Measurements from ENCODE around the gene ZNF423.

ZNF423 gene

GRCh38 chr16:49660626-49661025, 195.3 kb downstream of the ZNF423 start:
- DNase-seq, result no peak

- no peak for DNase-seq
Observed at GRCh38 chr16:49659356-49659755, 196.6 kb downstream of the ZNF423 start.

- no peak for DNase-seq
Observed at GRCh38 chr16:49658531-49658930, 197.4 kb downstream of the ZNF423 start.

DNA sequence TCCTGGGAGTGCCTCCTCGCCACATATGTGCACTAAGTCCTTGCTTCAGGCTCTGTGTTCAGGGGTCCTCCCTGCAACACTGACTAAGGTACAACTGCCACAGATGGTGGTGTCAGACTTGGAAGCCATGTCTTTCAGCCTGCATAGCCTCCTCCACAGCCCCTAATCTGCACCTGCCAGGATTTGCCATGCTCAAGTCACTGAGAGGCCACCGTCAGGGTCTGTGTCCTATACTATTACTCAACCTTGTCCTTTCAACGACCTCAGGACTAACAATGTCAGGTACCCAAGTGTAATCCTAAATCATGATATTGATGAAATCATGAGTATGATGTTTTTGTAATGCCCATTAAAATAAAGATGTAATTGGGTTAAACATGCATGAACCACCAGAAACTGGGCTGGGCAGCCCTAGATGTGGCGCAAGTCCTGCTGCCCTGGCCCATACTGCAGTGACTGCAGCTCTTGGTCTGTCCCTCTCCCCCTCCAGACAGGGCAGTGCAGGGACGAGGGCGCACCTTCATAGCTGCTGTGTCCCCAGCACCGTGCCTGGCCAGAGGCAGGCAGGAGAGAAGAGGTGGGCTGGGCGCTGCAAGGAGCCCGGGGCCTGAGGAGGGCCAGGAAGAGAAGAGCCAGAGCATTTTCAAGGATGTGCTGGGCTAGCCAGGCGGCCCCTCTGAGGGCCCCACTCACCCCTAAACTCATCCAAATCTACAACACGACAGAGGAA, 198.0 kb downstream of the ZNF423 start:
- DNase-seq, result no peak

- DNase-seq, result no peak
Observed at GRCh38 chr16:49654425-49654824, 201.5 kb downstream of the ZNF423 start.

DNA sequence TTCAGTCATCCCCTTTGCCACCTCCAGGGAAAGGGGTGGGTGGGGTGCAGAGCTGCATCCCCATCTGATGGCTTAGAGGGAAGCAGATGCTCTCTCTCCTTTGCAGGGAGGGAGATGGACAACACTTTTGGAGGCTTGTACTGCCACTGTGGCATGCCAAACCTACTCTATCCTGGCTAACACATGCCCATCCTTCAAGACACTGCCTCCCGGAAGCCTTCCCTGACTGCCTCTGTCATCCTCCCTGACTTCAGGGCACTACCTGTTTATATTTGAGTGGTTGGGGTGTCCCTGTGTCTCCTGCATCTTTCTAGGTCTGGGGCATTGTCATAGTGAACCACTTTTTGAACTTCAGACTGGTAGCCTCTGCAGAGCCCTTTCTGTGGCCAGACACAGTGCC, 202.3 kb downstream of the ZNF423 start:
- no peak for DNase-seq

DNA sequence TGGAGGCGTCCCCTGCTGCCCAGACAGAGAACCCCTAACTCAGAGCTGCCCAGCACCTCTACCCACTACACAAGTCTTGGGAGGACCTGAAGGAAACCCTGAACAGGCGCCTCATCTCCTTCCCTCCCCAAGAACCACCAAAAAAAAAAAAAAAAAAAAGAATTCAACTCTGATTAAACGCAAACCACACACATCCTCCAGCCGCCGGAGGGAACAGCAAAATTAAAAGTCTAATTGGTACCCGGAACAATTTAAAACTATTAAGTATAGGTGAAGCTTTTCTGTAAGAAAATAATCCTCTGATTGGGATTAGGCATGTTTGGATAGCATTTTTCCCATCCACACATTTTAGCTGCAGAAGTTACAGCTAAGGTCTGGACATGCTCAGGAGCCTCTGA, 202.7 kb downstream of the ZNF423 start:
- DNase-seq, result no peak

DNA sequence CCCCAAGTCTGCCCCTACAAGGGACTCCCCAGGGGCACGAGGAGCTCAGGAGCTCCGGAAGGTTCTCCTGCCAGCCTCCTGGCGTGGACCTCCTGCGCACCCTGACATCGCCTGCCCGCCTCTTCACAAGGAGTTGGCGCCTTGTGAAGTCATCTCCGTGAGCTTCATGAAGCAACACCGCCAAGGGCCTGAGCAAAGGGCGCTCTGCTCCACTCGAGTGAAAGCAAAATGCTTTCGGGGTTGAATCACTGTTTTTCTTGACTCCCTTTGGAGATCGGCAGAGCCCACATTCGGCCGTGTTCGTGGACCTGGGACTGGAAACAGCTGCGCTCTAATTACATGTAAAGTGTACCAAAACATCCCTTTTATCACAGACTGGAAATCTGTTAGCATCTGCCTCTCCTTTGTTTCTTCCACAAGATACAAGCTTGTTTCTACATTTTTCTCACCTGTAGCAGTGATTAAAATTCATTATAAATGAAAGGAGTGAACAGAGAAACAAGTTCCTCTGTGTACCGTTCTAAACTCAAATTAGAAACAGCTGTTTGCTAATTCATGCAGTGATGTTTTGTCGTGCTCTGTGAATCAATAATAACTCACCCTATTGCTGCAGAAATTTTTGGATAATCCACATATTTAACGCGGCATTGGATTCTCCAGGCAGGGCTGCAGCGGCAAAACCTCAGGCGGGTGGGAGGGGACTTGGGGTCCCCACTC, 203.3 kb downstream of the ZNF423 start:
- DNase-seq, result no peak

- DNase-seq, result no peak
Observed at GRCh38 chr16:49651996-49652395, 203.9 kb downstream of the ZNF423 start.

DNA sequence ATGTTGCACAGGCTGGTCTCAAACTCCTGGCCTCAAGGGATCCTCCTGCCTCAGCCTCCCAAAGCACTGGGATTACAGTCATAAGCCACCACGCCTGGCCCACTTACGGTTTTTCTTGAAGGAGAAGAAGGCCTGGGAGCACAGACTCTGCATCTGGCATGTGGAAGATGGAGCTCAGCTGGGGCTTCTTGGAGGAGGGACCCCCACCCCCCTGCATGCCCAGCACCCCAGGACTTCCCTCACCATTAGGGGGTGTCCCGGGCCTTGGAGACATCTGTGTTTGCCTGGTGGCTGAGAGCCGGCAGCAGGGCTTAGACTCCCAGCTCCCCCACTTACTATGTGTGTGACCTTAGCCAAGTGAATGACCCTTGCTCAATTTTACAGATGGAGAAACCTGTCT, 204.7 kb downstream of the ZNF423 start:
- DNase-seq, result no peak

DNA sequence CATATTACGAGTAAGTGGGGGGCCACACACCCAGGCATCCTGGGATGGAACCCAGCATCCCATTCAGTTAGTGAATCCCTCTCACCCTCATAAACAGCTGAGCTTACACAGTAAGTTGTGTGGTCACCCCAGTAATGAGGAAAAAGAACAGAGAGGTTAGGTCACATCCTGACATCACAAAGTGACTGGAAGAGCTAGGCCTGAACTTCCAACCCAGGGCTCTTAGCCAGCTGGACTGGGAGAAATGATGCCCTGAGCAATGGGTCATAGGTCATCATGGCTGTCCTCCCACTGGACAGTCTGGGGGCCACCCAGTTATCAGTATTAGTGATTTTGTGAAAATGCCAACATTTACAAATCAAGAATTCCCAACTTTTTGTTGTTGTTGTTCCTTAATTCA, 205.3 kb downstream of the ZNF423 start:
- no peak for DNase-seq

DNA sequence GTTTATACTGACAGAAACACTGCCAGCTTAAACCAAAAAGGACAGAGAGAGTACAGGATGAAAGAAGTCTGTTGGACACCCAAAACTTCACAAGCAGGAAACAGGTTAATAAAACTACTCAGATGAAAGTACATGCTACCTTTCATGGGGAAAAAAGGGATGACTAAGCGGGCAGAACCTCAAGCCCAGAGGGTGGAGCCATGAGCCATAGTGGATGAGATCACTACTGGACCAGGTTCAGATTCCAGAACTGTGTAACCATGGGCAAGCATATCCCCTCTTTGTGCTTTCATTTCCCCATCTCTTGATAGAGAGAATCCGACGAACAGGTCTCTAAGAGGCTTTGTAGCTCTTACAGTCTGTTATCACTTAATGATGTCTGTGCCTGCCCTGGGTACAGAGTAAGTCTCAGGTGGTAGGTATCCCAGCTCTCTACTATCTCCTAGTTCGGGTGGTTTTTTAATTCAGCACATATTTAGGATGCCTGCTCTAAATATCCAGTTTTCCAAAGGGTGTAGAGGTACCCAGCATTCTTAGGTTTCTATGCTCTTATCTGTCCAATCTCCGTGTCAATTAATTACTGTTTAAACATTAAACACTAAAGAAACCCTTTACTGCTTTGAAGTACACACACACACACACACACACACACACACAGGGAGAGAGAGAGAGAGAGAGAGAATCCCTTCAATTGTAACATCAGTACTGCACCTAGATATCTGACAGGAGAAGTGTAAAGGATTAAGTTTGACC, 206.7 kb downstream of the ZNF423 start:
- no peak for DNase-seq

DNA sequence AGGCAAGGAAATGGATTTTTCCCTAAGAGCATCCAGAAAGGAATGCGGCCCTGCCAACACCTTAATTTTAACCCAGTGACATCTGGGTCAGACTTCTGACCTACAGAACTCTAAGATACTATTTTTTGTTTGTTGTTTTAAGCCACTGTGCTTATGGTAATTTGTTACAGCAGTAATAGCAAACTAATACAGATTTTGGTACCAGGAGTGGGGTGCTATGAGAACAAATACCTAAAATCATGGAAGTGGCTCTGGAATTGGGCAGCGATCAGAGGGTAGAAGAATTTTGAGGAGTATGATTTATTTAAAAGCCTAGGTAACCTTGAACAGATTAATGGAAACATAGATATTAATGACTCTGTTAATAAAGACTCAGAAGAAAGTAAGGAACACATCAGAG, 208.2 kb downstream of the ZNF423 start:
- no peak for DNase-seq

DNA sequence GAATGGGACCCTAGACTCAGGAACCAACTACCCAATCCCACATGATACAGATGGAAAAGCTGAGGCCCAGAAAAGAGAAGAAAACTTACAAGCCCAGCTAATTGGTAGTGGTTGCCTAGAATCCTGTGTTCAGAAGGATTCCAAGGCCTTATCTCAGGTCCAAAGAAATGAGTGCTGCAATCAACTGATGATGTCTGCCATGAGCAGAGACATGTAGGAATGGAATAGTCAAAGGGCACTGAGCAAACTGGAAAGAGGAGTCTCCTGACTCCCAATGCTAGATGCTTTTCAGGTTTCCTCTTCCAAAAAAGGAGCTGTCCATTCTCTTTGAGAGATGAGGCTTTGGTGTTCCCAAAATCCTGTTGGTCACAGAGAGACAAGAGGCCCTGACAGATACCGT, 210.6 kb downstream of the ZNF423 start:
- no peak for DNase-seq

DNA sequence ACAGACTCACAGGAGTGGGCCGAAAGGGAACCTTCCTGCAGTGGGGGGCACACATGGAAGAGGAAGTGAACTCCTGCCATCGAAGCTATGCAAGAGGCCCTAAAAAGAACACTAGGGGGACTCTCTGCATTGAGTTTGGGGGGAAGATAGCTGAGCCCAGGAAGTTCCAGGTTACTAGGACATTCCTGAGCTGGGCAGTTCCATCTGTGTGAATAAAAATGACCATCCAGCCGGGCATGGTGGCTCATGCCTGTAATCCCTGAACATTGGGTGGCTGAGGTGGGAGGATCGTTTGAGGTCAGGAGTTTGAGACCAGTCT, 211.8 kb downstream of the ZNF423 start:
- DNase-seq, result no peak

DNA sequence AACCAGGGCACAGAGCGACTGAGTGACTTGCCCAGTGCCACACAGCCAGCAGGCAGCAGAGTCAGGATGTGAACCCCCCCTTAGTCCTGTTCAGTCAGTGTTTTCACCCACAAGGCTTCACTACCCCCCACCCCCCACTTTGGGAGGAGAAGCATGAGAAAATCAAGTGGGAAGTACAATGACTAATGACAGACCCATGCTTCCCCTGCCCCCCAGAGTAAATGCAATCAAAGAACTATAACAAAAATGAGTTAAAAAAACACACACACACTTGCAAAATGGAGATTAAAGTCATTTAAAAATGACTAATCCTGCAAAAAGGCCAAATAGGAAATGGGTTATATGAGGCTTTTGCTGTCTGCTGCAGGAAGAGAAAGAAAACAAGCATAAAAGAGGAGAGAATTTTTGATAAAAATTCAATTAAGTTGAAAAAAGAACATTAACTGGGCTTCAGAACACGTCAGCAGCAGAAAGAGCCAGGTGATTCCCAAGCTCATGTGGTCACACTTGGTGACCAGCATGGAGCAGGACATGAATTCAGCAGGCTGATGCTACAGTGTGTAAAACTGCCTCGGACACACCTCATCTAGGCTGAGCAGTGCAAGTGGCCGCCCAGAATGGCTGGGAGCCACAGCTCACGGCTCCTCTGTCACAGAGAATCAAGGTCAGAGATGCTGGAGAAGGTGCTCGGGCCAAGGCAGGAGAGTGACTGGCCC, 212.3 kb downstream of the ZNF423 start:
- no peak for DNase-seq

- no peak for DNase-seq
Observed at GRCh38 chr16:49641250-49641649, 214.7 kb downstream of the ZNF423 start.

- no peak for DNase-seq
Observed at GRCh38 chr16:49640581-49640980, 215.3 kb downstream of the ZNF423 start.

GRCh38 chr16:49639739-49640431, 216.0 kb downstream of the ZNF423 start:
- no peak for DNase-seq

- no peak for DNase-seq
Observed at GRCh38 chr16:49638673-49639610, 217.0 kb downstream of the ZNF423 start.

GRCh38 chr16:49637933-49638672, 217.8 kb downstream of the ZNF423 start:
- no peak for DNase-seq
